HG03432 (cell line): ENCODE measurements around the gene PAX6.

Experiments
- ATAC-seq: cut with Tn5 transposase; IDR thresholded peaks from one replicate; pipeline ENCODE4 v1.9.1; 2021; ENCODE audit warnings: mild to moderate bottlenecking, moderate library complexity; ENCODE audit not compliant: unreplicated experiment

Gene PAX6

GRCh38 chr11:31798554-31799434 lies 12.3 kb downstream of the PAX6 start:
- no peak for ATAC-seq

DNA sequence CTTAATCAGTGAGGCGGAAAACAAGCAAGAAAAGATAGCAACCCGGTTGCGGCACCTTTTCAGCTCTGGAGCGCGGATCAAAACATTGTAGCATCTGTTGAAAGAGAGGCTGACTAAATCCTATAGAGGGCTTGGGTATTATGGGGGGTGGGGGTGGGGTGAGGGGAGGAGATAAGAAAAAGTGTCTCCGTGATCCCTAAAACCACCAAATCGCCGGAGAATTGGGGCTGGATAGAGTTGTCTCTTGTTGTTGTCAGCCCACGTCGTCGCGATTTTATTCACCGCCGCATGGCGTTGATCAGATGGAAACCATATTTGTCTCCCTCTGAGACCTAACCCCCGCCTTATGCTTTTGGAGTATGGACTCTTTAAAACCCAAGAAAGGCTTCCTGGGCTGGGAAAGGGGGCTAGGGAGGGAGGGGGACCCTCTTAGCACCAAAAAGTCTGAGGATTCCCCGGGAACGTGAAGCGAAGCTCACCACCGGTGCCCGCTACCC lies 13.0 kb downstream of the PAX6 start:
- no peak for ATAC-seq

DNA sequence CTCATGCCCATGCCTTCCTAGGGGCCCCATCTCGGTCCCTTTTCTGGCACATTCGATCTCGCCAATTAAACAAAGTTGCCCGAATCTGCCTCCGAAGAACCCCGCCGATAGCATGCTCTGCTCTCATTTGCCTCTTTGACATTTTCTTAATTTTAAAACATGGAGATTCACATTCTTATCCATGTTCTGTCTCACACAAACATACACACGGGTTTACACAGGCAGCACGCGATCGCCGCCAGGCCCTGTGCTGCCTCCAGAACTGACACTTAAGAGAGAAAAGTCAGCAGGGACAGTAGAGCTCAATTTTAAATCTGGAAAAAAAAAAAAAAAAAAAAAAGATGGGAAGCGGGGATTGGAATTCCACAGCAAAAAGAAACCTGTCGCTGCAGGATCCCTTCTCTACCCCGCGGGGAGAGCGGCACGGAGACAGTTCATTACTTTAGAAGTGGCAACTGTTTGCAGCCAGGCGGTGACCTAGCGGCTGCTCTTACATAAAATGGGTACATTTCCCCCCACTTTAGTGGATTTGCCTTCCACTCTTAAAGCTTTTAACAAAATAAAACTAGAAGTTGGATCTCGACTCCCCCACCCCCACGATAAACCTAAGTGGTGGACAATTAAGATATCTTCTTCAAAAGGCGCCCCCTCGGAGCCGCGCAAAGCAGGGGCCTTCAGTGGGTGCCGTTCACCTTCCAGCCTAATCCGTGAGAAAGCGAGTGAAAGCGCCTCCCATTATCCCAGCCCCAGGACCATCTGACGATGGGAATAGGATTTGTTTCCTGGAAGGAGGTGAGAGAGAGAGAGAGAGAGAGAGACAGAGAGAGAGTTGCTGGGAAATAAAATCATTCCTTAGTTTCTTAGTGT lies 13.7 kb downstream of the PAX6 start:
- no peak for ATAC-seq

GRCh38 chr11:31796499-31797189 lies 14.5 kb downstream of the PAX6 start:
- no peak for ATAC-seq

GRCh38 chr11:31795706-31796498 lies 15.2 kb downstream of the PAX6 start:
- no peak for ATAC-seq

DNA sequence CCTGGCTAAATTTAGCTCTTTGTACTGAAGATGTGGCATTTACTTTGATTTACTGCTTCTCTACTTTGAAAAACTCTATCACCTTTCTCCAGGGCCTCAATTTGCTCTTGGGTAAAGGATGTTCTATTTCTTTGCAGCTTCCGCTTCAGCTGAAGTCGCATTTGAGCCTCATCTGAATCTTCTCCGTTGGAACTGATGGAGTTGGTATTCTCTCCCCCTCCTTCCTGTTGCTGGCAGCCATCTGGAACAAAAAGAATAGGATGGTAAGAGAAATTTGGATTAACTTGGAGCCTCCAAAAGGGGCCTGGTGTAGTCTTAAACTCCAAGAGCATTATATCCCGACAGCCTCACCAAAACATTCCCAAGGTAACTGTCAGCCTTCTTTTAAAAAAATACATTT lies 16.6 kb downstream of the PAX6 start:
- ATAC-seq, result no peak

GRCh38 chr11:31793264-31793663 lies 17.9 kb downstream of the PAX6 start:
- no peak for ATAC-seq

DNA sequence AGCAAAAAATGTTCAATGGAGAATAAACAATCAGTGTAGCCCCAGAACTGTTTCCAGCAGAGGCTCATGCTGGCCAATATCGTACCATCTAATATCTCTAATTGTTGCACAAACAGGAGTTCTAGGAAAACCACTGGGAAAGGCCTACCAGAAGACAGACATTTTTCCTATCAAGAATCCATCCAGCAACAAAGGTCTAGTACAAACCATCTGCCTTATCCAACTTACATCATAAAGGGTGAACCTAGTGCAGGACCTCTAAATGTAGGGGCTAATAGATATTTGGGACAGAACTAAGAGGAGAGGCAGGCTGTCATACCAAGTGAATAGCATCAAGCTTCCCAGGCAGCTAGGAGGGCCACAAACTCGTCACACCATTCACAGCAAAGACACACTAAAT lies 18.7 kb downstream of the PAX6 start:
- no peak for ATAC-seq

DNA sequence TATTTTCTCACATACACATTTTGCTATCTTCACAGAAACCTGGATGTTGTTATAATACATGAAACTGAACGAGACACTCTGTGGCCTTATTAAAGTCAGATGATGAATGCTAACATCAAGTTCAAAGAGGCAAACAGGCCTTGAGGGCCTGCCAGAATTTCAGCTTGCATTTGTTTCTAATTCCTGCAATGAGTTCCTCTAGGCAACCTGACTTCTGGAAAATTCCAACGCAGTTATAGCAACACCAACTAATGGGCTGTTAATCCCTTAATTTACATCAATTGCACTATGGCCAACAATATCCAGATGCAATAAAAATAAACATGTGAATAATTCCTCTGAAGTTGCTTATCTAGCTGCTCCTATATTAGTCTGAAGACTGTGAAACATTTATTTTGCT lies 19.1 kb downstream of the PAX6 start:
- ATAC-seq, result no peak

DNA sequence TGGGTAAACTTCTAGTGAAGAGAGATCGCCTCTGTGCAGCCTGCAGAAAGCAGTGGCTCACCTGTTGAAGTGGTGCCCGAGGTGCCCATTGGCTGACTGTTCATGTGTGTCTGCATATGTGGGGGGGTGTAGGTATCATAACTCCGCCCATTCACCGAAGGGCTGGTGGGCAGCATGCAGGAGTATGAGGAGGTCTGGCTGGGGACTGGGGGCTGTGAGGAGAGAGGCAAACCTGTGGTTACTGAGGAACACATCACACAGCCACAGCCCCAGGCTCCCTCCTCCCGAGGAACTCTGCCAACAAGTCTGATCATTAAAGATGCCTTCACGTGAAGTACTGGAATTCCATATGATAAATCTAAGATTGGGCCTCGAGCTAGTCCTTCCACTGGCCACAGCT lies 20.5 kb downstream of the PAX6 start:
- no peak for ATAC-seq

DNA sequence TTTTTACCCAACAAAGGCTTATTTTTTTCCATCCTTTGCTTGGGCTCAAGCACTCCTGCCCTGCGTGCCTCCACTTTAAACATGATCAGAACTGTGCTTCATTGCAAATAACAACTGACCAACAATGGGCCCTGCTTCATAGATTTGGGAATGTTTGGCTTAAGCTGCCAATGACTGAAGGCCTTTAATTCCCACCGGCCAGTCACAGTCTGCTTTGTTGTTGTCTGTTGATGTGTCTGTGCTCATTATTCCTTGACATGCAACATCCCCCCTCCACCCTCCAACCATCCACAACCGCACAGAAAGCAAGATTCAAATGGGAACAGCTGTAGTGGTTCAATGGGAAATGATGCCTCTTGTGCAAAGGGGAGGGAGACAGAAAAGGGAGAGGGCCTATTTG lies 23.0 kb downstream of the PAX6 start:
- ATAC-seq, result no peak

GRCh38 chr11:31786996-31787685 lies 24.0 kb downstream of the PAX6 start:
- ATAC-seq, result no peak

DNA sequence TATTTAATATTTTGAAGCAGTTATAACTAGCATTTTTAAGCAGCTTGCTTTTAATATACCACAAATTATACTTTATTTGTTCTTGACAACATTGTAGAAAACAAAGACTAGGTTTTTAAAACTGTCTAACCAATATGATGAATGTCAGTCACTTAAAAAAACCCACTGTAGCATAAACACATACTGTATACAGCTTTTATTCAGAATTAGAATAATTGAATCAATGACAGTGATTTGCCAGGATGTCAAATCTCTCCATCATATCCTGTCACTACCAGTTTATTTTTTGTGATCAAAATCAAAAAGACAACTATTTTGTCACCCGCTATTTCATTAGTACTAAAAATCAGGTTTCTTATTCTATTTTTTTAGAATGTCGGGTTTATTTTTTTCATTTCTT lies 26.5 kb downstream of the PAX6 start:
- ATAC-seq, result no peak

GRCh38 chr11:31783252-31783651 lies 27.9 kb downstream of the PAX6 start:
- no peak for ATAC-seq

DNA sequence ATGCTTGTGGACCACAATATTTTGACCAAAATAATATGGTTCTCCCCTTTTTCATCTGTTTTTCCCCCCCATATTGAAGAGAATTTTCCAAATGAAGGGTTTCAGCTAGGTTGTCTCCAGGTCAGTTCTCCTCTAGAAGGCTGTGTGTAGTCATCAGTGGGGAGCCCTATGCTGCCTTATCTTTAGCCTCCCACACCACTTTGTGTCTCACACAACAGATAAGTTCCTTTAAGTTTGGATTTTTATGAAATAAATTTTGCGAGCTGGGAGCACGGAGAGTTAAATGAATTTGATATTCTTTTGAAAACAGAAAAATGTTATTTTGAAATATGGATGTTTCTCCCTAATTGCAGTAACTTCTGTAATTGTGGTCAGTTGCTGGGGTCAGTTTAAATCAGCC lies 28.9 kb downstream of the PAX6 start:
- no peak for ATAC-seq

GRCh38 chr11:31780480-31780971 lies 30.6 kb downstream of the PAX6 start:
- ATAC-seq, result no peak

GRCh38 chr11:31780078-31780477 lies 31.0 kb downstream of the PAX6 start:
- ATAC-seq, result no peak

- ATAC-seq, result no peak
Observed at GRCh38 chr11:31779374-31779791, 31.7 kb downstream of the PAX6 start.

DNA sequence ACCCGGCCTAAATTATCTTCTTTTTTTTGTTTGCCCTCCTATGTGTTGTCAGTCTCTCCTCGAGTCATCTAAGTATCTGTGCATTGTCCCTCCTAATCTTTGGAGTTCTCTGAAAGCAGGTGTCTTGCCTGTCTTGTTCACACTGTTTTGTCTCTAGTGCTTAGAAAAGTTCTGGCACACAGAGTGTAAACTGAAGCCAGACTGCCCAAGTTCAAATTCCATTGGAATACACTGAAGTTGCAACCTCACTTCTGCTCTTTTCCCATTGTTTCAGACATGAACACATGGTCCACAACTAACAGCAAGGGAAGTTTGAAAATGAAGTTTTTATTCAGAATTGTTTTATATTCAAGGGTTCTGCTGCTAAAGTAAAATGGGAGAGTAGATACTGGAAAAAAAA lies 38.7 kb downstream of the PAX6 start:
- ATAC-seq, result no peak
